NAMALWA (cell line): Measurements from ENCODE around the gene BTBD10.
A peak's percentile ranks its signal among the peaks of the same experiment; 100 is the strongest.

ENCODE experiments used
- DNase-seq: peaks from one replicate; pipeline ENCODE4 v3.0.0-alpha.2; 2015; ENCODE audit warnings: low spot score

The BTBD10 gene

DNA sequence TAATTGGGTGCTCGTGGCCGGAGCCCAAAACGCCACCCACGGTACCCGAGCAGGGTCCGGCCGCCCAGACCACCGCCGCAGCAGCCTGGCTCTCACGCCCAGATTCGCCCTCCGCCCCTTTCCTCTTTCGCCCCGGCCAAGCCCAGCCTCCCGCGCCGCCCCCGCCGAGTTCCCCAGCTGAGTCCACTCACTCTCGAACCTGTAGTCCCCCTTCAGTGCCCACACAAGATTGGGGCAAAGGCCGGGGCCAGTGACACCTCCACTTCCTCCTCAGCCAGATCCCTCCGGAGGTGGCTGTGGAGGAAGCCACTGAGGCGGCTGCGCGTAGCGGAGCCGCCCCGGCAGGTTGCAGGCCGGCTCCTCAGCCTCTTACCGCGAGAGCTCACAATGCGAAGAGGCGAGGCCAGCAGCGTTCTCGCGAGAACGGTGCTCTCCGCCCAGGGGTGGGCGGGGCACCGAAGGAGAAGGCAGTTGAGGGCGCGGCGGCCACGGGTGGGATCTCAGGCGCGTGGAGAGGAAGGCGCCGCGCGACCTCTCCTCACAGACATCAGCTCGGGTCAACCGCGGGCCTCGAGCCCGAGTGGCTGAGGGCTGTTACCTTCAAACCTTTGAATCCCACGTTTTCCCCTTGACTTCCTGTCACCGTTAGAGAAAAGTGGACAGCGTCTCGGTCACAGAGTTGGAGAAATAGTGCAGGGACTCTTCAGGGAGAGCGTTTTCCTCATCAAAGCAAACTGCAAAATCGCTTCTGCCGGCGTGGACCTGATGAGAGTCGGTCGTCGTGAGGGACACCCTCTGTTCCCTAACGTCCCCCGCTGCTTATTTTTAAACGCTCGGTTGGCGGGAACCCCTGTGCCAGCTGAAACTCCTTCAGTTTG lies at the start of gene BTBD10:
Gene BTBD10, minus strand, starts transcription at position 322 of the 878 bp plus-strand sequence. CDS start 18,098 bp downstream, outside the sequence.
- DNase-seq, result peak; percentile 98

DNA sequence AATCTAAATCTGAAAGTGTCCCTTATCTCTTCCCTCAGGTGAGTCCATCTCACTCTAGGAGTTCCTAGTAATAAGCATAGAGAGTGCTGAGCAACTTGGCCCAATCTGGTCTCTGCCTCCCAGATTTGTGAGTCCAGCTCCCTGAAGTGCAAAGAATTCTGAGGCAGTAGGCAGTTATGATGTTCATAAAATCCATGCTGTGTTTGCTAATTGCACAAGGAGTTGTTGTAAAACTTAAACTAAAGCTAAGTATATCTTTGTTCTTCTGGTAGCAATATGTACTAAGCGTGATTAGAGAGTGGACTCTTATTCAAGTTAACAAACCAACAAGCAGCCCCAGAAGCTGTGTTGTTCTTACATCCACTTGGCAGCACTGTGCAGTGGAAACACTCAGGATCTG lies 40.4 kb upstream of the BTBD10 start:
- DNase-seq, result no peak

DNA sequence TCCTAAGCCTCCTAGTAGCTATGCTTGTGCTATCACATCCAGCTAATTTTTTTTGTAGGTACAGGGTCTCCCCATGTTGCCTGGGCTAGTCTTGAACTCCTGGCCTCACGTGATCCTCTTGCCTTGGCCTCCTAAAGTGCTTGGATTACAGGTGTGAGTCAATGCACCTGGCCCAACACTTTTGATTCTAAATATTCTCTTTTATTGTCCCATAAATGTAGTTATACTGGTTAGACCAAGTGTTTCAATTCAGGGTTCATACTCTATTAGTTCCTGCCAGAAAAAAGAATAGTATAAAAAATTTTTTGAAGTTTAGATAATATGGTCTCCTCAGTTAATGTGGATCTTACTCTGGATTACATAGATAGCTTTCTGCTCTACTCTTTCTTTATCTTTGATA lies 39.5 kb upstream of the BTBD10 start:
- DNase-seq, result no peak

DNA sequence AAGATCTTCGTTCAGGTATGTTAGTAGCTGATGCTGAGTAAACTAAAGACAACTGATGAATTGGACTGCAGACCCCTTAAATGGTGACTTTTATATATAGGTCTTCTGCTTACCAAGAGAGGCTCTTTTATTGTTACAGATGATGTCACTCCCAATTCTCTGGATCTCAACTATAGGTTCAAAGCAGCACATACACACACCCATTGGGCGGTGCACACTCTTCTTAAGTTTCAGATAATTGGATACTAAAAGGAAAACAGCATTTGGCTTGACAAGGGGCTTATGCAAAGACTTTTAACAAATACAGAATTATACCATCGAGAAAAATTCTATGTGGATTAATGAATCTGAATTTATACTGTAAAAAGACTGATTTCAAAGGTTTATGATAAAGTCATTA lies 32.9 kb upstream of the BTBD10 start, which contains the start of gene PTH:
Gene PTH, minus strand, starts transcription at position 69 of the 400 bp plus-strand sequence. CDS start 3,142 bp downstream, outside the sequence.
- no peak for DNase-seq

DNA sequence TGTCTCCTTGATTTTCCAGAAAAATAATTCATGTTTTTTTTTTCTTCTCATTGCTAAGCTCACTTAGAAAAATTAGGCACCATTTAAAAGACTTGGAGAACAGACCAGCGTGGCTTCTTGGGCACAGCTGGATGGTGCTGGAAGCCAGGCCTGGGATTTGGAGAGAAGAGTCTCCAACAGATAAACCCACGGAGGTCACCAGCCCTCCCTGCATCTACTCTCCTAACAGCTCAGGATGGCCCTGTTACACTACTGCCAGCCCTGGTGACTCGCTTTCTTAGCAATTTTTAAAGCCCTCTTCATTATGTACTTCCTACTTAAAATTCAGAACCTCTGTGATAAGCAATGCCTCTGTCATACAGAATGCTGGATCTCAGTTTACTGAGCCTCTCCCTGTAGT lies 31.0 kb upstream of the BTBD10 start:
- no peak for DNase-seq

DNA sequence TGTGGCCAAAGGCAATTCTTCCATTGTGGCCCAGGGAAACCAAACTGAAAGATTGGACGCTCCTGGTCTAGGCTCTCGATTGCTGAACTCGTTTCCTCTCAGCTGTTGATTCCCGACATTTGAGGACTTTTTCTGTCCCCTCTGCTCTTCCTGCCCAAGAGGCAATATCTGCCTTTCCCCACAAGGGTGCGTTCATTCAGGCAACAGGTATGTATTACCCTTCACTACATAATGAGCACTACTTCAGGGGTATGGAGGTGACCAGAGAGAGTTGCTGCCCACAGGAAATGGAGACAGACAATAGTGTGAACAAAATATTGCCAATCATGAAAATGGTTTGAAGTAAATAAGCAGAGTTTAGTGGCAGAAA lies 24.6 kb upstream of the BTBD10 start:
- DNase-seq, result peak; percentile 11

DNA sequence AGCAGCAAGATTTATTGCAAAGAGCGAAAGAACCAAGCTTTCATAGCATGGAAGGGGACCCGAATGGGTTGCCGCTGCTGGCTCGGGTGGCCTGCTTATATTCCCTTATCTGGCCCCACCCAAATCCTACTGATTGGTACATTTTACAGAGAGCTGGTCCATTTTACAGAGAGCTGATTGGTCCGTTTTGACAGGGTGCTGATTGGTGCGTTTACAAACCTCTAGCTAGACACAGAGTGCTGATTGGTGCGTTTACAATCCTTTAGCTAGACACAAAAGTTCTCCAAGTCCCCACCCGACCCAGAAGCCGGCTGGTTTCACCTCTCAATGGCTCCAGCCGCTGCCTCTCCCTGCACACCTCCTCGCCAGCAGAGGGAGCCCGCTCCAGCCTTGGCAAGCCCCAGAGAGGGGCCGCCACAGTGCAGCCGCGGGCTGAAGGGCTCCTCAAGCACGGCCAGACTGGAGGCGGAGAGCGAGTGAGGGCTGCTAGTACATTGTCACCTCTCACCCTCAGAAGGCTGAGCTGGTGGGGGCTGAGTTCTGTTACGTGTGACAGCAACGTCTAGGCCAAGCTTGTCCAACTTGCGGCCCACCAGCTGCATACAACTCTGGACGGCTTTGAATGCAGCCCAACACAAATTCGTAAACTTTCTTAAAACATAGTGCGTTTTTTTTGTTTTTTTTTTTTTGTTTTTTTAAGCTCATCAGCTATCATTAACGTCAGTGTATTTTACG lies 24.1 kb upstream of the BTBD10 start:
- DNase-seq, result no peak

DNA sequence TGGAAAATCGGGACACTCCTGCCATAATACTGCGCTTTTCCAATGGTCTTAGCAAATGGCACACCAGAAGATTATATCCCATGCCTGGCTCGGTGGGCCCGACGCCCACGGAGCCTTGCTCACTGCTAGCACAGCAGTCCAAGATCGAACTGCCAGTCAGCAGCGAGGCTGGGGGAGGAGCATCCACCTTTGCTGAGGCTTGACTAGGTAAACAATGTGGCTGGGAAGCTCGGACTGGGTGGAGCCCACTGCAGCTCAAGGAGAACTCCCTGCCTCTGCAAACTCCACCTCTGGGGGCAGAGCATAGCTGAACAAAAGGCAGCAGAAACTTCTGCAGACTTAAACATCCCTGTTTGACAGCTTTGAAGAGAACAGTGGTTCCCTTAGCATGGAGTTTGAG lies 17.2 kb upstream of the BTBD10 start:
- no peak for DNase-seq

DNA sequence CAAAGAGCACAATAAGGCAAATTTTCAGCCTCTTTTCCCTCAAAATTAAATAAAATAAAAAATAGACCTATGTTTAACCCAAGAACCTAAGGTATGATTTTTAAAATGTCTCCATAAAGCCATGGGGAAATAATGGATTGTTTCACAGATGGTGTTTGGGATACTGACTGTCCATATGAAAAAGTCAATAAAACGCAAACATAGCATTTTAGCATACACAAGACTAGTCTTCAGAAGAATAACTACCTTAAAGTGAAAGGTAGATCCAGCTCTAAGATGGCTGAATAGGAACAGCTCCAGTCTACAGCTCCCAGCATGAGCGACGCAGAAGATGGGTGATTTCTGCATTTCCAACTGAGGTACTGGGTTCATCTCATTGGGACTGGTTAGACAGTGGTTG lies 16.7 kb upstream of the BTBD10 start:
- DNase-seq, result no peak

DNA sequence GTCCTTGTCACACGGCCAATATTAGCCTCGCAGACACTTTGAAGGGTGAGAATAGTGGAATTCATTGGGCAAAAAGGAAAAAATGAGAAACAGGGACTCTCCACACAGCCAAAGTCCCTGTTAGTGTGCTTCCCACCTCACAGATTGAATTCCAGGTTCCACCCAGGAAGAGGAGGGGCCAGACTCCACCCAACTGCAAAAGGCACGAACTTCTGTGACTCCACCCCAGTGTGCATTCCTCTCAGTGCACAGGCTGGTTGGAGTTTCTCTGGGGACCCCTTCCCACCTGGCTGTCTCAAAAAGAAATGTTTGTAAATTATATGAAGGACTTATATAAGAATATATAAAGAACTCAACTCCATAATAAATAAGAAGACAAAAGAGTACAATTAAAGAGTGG lies 12.1 kb upstream of the BTBD10 start:
- no peak for DNase-seq

DNA sequence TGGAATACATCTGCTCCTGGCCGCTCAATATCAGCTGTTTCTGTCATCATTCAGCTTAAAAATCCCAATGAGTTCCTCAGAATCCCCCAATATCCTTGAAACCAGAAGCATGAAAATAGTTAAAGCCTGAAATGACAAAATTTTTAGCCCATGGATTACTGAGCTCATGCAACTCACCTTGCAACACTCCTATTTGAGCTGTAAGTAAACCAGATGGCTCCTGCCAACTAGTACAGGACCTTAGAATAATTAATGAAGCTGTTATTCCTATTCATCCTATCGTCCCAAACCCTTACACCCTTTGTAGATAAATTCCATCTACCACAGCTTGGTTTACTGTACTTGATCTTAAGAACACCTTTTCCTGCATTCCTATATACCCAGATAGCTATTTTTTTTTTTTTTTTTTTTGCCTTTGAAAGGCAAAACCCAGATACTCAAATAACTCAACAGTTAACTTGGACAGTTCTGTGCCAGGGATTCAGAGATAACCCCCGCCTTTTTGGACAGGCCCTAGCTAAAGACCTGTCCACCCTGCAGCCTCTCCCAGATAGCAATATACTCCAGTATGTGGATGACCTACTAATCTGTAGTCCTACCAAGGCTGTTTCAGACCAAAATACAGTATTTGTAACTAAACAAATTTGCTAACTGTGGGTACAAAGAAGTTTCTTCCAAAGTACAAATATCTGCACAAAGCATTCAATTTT lies 10.1 kb upstream of the BTBD10 start:
- DNase-seq, result no peak

DNA sequence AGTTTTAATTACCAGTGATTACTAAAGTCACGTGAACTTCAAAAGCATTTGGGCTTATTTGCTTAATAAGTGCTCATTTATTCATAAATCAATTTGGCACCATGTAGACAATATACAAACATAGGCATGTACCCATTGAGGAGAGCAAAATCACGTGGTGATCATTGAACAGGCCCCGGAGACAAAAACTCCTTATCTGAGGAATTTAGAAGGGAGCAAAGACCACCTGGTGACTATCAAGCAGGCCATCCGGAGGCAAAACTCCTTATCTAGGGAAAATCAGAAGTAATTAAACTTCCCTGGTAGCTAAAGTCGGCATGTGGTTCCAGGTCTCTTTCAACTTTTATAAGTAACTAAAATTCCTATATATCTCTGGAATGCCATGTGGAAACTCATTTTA lies 5.7 kb upstream of the BTBD10 start:
- no peak for DNase-seq

DNA sequence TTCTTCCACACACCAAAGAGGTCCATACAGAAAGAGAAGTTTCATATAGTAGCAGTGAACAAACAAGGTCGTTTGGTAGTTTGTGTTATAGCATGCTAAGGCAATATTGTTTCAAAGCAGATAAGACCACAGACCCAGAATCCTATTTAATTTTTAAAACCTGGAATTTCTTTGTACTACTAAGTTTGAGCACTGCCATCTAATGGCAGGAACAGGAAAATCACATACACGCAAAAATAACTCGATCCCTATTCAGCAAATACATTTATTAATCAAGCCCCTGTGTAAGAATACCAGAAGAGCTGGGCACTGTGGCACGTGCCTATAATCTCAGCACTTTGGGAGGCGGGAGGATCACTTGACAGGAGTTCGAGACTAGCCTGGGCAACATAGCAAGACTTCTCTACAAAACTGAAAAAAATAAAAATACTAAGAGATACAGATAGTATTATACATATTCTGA lies 2.9 kb upstream of the BTBD10 start:
- peak; percentile 68 for DNase-seq

DNA sequence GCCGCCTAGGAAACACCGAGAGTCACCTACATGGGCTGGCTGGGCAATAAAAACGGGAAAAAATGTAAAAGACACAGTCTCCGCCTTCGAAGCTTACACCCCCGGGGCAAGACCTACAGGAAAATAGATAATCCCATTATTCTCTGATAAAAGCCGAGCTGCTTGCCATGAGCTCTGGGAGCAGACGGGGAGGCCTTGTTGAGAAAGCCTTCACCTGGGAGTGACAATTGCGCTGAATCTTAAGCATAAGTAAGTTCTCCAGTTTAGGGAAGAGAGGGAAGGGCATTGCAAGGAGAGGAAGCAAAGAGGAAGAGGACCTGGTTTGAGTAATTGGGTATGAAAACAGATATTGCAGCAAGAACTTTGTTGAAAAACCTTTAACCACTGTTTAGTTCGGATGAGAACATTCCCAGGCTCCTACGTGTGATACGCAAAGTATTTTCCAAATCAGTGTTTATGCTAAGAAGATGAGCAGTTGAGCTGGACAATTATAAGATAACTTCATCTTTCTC lies 813 bp upstream of the BTBD10 start:
- DNase-seq, result no peak

DNA sequence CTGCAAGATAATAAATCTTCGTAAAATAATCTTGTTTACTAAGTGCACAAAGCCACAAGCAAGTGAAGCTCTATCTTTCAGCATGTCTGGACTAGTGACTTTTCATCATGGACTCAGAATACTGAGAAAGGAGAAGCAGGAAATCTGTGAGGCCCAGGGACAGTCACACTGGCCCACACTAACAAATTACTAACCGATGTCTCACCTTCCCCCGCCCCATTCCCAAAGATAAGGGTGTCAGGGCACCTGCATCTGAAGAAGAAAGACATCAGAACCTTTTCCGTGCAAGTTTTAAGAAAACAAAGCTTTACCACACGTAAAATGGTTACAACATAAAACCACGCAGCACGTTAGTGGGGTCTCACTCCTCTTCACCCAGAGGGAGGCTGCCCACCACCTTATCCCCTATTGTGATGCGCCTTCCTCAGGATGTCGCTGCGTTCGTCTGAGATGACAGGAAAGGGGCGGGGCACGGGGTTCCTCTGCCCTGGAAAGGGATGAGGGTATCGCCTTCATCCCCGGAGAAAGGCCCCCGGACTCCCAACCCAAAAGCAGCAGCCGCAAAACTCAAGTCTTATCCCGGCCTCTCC lies 616 bp downstream of the BTBD10 start:
- DNase-seq, result peak; percentile 68

DNA sequence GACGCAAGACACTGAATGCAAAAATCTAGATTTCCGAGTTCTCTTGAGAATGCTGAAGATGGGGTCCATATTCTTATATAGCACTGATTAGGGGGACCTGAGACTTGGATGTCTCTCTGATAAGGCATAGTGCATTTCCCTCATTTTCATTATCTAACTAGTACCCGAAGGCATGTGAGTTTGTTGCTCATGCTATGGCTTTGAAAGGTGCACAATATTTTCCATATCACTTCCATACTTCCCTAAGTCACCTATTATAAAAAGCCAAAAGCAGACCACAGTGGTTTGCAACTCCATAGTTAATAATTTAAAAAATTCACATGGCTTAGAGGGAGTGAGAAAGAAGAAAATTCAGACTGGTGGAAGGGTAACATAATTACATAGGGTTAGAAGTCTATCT lies 1.7 kb downstream of the BTBD10 start:
- no peak for DNase-seq

DNA sequence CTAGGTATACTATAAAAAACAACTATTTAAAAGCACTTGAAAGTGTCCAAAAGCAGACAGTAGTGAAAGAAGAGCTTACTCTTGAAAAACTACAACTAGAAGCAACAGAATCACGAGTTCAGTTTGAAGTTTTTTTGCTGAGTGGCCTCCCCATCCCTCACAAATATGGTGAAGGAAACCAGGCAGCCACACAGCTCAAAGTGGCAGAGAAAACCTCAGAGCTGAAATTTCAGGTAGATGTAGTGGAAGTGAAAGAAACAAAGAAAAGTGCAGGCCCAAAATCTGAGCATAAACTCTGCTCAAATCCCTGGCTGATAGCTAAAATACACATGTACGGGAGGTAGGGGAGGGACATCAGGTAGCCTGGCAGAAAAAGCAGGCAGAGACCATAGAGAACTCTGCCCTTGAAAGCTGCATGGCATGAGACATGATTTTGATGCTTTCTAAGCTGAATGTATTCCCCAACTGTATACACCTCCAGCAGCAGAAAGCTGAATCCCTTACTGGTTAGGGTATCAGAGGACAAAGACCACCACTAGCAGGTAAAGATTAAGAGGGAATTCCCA lies 12.1 kb downstream of the BTBD10 start:
- no peak for DNase-seq

DNA sequence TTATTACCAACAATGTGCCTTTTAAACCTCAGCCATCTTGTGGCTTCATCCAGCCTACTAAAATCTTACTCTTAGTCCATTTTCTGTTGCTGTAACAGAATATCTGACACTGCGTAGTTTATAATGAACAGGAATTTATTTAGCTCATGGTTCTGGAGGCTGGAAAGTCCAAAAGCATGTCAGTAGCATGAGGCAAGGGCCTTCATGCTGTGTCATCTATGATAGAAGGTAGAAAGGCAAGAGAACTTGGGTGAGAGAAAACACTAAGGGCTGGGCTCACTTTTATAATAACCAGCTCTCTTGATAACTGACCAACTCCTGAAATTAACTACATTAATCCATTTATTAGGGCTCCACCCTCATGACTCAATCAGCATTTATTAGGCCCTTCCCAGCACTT lies 13.5 kb downstream of the BTBD10 start:
- DNase-seq, result no peak

DNA sequence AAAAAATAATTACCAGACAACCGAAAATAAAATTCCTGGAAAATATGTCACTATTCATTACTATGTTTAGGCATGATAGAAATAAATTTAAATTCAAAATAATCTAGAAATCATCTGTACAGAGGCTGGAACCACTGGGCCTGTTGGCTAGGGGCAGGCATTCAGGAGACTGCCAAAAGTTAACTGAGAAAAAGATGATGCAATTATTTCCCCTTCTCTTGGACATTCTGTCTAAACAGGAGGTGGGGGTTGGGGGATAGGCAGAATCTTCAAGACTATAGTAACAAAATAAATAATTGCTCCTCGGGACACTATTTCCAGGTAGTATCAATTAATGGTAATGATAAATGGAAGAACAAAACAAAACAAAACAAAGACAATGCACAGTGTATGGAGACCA lies 14.1 kb downstream of the BTBD10 start:
- no peak for DNase-seq

DNA sequence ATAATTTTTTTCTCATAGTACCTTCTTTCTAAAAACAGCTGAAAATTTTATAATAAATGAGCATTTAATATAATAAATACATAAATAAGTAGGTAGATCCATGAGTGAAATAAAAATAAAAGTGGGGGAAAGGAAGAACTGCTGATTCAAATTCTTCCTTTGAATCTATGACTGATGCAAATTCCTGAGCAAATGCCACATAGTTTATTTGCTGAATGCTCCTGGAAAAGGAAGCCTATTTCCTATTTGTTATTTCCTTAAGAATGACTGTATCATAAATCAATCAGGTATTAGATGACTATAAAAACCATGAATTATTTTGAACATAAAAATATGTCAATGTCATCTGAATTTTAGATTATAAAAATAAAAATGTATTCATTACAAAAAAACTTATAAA lies 16.6 kb downstream of the BTBD10 start:
- DNase-seq, result no peak

DNA sequence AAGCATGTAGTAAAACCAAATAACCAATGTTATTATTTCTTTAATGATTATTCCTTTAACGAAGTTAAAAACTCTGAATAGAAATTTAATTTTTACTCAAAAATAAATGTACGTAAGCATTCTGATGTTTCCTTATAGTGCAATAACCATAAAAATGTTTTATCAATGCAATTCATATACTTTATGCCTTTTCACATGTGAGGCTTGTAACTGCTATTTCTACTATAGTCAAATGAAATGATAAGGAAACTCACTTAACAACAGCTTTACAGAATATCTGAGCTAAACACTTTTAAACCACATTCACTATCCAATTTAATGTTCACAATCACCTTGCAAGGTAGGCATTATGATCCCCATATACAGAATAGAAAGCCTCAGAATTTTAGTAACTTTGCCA lies 17.4 kb downstream of the BTBD10 start:
- no peak for DNase-seq
